GM19043 (cell line): ENCODE results near the gene TRPM6.

Experiments
- ATAC-seq: cut with Tn5 transposase; IDR thresholded peaks from one replicate; pipeline ENCODE4 v1.9.1; 2021; ENCODE audit warnings: low read depth; ENCODE audit not compliant: unreplicated experiment

The TRPM6 gene

DNA sequence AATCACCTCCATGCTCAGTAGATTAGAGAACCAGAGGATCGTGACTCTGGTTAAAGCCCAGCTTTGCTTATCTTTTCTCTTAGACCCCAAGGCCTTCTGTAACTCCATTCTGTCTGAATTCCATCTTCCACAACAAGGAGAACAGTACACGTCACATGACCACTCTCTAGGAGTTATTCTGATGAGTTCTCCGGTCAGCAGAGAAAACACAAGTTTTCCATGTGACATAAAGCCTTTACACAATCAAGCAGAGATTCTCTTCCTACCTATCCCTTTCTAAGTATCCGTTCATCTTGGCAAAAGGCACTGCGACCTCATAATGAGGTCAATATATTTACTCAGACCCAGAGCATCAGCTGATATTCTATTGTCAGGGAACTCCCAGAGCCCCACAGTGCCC is 112.3 kb downstream of the TRPM6 start:
- no peak for ATAC-seq

DNA sequence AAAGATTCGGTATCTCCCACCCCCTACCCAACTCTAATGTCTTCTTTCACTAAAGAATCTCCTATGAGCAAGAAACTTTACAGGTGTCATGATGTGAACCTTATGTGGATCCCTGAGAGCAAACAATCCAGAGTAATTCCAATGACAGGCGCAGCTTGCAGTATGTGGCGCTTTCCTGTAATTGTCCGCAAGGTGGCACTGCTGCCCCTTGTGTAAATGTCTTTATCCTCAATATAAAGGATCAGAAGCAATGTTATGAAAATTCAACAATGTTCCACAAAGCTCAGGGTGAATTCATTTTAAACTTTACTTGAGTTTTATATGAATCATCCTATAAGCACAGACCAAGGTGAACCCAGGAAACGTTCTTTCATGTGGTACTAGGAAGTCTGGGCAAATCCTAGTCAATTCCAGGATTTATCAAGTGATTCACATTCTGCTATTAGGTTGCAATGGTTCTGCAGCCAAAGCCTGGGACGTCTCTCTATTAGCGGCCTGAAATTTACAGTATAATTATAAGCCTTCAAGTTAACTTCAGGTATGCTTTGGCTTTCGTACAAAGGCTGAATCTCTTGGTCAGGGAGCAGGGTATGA is 113.7 kb downstream of the TRPM6 start:
- no peak for ATAC-seq

DNA sequence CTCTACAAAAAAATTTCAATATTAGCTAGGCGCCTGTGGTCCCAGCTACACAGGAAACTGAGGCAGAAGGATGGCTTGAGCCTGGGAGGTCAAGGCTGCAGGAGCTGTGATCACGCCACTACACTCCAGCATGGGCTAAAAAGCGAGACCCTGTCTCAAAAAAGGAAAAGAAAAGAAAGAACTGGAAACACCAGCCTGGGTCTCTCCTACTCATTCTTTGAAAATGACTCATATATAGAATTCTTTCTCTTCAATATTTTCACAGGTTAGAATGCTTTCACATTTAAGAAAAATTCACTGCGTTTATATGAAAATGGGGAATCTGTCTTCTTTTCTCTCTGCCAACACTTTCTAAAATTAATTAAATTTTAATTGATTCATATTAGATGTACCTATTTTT is 115.6 kb downstream of the TRPM6 start:
- ATAC-seq: no peak

DNA sequence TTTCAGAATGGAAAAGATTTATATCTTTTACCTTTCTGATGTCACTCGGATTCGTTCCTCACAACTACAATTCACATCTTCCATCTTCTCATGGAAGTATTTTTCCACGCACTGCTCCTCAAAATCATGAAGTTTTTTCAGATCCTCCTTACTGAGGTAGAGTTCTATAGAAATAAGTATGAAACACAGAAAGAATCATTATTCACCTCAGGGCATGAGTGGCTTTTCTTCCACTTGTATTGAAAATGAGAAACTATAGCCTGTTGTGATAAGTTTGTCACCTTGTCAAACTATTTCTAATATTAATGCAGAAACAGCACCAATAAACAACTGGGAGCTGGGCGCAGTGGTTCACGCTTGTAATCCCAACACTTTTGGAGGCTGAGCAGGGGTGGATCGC is 116.0 kb downstream of the TRPM6 start:
- ATAC-seq: no peak

DNA sequence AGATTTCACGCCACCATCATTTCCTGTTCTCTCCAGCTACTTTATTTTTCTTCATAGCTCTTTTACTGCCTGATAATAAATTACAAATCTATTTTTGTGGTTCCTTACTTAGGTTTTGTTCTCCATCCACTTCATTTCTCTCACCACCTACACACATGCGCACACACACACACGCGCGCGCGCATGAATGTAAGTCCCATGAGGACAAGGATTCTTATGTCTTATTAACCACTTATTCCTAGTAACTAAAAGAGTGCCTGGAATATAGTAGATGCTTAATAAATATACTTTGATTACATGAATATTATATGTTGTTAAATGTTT is 116.5 kb downstream of the TRPM6 start:
- no peak for ATAC-seq

DNA sequence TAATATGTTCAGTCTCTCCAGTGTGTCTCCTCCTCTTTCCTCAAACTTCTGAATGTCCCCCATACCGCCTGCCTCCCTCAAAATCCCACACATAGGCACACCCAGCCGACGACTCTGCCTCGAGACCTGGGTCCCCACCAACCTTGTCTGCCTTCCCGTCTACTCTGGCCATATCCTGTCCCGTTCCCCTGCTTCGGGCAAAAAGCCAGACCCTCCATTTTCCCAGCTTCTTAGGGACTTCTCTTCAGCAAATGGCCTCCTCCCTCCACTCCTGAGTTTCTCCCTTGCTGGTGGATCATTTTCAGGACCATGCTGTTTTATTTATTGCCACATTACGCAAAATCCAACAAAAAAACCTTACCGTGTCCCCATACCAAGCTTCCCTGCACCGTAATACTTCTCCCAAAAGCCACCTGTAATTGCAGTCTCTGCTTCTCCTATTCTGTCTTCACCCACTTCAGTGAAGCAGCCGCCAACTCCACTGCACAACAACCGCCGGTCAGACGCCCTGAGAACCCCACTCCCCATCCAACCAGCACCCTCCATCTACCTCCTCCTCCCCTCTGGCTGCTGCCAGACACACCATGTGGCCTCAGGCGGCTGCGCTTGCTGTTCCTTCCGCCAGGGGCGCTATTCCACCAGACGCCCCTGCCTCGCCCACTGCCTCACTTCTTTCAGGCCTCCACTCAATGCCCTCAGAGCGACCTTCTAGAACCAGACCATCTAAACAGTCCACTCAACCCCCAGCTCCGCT is 117.0 kb downstream of the TRPM6 start:
- peak; percentile 63 for ATAC-seq

DNA sequence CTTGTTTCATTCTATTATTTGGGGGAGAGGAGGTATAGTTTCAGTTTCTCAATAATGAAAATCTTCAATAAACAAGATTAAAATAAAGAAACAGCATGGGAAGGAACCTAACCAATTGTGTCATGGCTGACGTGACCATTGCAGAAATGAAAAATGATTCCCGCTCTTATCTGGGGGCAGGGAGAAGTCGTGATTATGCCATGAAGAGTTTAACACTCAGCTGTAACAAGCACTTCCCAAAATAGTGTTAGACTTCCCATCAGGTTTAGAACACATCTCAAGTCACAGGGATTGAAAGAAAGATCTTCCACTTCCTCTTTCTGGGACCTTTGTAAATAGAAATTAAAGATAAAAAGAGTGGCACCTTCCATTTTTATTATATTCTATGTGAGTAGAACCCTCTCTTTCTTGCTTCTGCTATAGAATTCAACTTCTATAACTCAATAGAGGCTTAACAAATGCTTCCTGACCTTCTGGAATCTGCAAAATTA is 122.2 kb downstream of the TRPM6 start:
- no peak for ATAC-seq

DNA sequence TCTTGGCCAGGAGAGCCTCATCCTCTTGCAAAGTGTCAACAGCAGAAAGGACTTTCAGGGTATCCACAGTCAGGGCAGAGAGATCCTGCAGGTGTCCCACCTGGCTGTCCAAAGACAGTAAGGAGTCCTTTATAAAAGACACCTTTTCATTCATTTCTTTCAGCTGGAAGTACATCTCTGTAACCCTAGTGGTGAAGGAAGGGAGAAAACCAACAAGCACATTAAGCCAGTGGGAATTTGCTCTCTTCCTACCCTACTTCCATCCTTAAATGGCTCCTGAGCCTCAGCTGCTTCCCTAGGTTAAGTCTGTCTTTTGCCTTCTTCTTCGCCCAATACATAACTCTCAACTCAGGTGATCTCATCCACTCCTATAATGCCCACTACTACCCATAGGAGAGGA is 124.8 kb downstream of the TRPM6 start:
- no peak for ATAC-seq

DNA sequence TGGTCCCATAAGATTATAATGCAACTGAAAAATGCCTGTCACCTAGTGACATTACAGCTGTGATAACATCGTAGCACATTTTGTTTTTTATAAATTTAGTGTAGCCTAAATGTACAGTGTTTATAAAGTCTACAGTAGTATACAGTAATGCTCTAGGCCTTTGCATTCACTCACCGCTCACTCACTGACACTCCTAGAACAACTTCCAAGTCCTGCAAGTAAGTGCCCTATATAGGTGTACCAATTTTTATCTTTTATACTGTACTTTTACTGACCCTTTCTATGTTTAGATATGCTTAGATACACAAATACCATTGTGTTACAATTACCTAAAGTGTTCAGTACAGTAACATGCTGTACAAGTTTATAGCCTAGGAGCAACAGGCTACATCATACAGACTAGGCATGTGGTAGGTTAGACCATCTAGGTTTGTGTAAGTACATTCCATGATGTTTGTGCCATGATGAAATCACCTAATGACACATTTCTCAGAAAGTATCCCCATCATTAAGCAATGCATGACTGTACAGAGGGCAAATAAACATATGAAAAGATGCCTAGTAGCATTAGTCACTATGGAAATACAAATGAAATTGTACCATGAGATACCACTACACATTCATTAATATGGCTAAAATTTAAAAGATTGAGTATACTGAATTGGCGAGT is 127.6 kb downstream of the TRPM6 start:
- no peak for ATAC-seq

DNA sequence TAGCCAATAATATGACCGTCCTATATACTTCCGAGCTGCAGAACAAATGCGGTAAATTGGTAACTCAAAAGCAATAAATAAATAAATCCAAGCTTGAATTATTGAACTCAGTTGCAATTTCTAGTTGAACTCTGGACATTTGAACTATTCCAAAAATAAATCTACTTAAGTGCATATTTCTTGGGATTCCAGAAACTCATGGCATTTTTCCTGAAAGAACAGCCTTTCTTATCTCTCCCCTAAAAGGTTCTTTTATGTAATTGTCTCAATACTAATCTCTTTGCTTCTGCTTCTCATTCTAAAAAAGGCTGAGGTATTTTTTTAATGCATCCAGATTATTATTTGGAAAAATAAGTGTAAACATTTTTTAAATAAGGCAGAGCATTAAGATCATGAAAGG is 131.7 kb downstream of the TRPM6 start:
- no peak for ATAC-seq

DNA sequence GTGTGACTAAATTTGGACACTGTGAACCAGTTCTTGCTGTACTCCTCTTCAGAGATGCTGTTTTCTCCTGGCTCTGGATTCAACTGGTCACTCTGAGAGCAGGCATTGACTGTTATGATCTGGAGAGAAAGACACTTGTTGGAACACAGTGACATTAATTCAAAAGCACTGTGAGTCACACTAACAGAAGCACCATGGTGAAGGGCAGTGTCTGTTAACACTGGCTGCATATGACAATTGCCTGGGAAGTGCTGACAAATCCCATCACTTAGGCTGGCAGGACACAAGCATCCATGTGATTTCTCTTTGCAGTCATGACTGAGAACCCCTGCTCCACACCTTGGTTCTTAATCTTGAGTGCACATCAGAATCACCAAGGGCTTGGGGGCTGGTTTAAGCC is 132.4 kb downstream of the TRPM6 start:
- ATAC-seq: no peak

DNA sequence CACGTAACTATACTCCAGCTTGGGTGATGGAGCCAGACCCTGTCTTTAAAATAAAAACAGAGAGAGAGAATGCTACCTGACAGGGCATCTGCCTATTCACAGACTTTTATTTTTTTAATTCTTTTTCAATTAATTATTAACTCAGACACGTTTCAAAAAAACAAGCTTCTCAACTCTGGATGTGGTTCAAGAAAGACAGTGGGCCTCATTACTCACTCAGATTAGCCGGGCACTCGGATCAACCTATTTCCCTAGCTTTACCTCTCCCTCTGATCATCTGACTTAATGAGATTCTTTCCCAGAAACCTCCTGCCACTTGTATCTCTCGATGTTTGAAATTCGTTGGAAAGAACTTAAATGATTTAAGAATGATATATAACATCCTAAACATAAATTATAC is 134.1 kb downstream of the TRPM6 start:
- no peak for ATAC-seq

DNA sequence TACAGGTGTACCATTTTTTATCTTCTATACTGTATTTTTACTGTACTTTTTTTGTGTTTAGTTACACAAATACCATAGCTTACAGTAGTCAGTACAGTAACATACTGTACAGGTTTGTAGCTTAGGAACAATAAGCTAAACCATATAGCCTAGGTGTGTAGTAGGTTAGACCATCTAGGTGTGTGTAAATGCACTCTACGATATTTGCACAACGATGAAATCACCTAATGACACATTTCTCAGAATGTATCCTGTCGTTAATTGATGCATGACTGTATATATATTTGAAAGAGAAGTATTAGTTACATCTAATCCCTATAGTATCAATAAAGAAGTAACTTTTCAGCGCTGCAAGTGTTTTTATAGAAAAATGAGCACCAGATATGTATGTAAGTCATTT is 138.8 kb downstream of the TRPM6 start:
- ATAC-seq: no peak

DNA sequence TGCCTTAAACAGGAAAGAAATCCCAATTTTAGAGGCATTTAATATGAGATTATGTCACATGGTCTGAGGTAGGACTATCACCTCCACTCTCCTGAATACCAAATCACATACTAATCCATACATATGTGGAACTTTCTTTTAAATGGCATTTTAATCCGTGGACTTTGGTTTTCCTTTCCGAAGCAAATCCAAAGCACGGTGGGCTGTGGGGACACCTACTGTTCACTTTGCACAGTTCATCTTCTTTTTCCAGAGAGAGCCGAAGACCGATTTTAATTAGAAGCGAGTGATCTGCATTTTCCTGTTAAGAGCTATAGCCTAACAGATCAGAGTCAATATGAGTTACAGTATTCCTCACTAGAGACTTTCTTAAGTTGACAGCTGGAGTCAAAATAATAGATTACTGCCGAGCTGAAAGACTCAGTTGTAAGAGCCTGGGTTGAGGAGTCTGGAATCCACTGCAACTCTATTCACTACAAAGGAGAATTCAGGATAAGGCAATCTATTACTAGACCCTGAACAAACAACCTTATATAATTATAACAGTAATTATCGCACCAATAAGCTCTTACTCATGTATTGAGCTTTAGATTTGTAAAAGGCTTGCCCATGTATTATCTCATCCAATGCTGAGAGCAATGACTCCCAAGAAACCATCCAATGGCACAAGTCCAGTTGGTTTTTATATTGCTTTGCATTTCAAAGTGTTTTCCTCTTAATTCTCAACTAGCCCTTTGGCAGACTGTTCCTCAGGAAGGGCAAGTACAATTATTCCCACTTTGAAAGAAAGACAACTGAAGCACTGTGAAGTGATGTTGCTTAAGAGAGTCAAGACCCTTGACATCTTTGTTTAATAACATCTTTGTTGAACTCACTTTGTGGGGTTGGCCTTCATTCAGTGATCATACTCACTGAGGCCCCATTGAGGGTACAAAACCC is 144.7 kb downstream of the TRPM6 start:
- no peak for ATAC-seq

DNA sequence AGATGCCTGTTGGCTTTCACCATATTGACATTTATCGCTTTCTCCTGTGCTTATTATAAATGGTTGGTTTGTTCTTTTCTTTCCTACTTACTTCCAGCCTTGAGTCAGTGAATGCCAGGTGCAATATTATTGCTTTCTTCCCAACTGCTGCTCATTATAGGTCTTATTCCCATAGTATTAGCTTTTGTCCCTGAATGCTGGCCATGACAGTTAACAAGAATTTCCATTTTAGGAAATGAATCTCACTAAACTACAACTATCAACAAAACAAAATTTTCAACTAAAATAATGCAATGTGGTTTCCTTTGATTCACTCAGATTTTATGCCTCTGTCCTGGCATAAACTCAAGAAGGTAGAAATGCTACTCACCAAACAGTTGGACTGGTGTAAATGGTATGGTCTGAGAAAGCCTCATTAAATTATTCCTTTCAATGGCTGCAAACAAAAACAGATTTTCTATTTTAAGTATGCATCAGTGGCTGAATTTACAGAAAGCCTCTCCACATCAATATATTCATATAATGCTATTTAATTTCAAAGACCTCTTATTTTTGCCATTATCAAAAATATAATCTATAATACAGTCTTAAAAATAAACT is 145.4 kb downstream of the TRPM6 start:
- no peak for ATAC-seq

DNA sequence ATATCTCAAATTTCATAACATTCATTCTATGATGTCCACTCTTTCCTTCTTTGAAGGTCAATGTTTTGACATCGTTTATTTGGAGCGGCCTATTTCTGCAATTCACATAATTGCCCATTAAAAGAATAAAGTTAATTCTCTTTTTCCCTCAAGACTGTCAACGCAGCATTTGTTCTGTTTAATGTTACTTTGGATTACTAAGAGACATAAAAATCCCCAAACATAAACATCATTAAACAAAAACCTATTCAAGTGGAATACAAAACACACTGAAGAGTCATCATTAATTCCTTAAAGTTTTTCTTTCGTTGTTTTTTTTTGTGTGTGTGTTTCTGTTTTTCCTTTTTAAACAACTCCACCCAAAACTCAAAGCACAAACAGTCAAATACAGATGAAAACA is 151.1 kb downstream of the TRPM6 start:
- no peak for ATAC-seq

DNA sequence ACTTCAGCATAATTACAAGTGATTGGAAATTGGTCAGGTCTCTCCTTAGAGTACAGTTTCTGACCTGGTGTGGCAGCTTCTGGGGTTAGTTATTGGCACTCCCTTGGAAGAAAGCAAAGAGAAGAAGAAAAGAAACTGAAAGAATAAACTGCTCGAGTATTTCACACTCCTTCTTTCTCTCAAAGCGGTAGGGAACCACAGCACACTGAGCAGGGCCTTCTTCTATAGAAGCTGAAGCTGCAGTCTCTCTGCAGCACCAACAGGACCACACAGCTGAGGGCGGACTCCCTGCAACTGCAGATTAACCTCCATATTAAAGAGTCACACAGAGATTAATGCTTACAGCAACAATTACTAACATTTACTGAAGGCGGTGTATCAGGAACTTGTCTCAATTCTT is 152.0 kb downstream of the TRPM6 start:
- ATAC-seq: no peak

DNA sequence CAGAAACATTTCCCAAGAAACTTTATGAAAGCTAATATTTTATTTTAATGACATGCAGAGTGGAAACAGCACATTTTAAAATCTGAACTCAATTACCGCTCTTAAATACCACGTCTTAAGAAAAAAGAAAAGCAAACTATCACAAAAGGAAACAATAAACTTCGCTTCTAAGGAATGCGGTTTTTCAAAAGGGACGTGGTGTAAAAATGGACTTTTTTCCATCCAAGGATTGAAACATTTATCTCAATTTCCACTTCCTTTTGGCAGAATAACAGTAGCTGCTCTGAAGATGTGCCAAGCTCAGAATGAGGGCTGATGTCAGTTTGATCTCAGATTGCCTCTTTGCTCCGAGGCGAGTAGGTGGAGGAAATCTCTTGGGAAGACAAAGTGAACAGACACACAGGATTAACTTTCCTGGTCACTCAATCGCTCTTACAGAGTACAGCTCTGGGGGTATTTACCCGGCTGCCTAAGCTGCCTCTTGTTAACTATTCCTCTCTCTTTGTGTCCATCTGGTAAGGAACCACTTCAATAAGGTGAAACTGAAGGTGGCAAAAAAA is 158.5 kb downstream of the TRPM6 start:
- no peak for ATAC-seq

DNA sequence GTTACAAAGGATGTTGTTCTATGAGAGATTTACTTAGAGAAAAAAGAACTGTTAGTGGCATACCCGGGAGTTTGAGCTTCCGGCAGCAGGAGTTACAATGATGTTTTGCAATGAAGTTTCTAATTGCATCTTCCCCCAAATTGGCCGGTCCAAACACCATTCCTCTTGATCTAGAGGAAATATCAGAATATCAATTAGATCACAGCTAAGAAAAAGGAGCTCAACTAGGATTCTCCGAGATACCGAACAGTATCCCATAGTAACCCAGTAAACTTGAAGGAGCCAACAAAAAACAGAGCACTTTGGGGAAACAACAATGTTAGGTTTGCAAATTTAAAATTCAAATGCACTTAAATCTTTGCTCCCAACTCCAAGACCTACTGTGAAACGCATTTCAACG is 159.5 kb downstream of the TRPM6 start:
- ATAC-seq: no peak

DNA sequence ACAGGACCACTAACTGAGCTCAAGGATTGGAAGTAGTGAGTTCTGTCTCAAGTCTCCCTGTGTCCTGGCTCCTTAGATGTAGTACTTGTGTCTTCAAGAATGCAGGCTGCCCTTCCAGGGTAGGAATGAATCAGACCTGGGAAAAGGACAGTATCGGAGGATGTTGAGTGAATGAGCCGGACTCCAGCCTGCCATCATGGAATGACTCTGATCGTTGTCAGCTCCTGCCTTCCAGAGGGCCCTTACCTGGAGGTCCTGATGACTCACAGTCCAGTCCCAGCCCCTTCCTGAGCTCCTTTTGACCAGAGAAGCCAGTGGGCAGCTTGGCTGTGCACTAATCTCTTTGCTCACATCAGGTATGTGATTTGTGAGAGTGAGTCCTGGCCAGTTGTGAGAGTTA is 161.1 kb downstream of the TRPM6 start:
- no peak for ATAC-seq
